GM23338 (cell line): ENCODE measurements around the gene TBC1D9B. TPM values are rescaled to one million over a fixed set of nuclear protein-coding genes. Genes with fewer than 3 reads are reported as not detected.

Experiments used
- ATAC-seq: fragments of 200-7000 bp; cut with Tn5 transposase; 3 replicates; pipeline ENCODE4 v1.9.1; 2020
- DNase-seq: peaks from one replicate; pipeline ENCODE4 v3.0.0-alpha.2; 2015; ENCODE audit warnings: low spot score
- H2AFZ ChIP-seq: fragments of 200-600 bp; sonication (generic); 2 replicates; pipeline ENCODE4 v1.8.0; 2016; ENCODE audit warnings: antibody characterized with exemption, mild to moderate bottlenecking, moderate library complexity
- H3F3A ChIP-seq: fragments of 200-600 bp; sonication (generic); replicated peaks from 2 replicates; pipeline ENCODE4 v1.8.0; 2017; ENCODE audit warnings: antibody characterized with exemption, mixed run types, low read depth
- H3K27ac ChIP-seq: fragments of 200-600 bp; sonication (generic); 2 replicates; pipeline ENCODE4 v1.6.1; 2016; ENCODE audit warnings: low read depth
- H3K27me3 ChIP-seq: fragments of 200-600 bp; sonication (generic); 2 replicates; pipeline ENCODE4 v1.8.0; 2016; ENCODE audit warnings: mild to moderate bottlenecking, mixed run types, moderate library complexity; ENCODE audit not compliant: insufficient read depth
- H3K36me3 ChIP-seq: fragments of 200-600 bp; sonication (generic); 2 replicates; pipeline ENCODE4 v1.8.0; 2016; ENCODE audit warnings: mild to moderate bottlenecking; ENCODE audit not compliant: insufficient read depth
- H3K4me1 ChIP-seq: fragments of 200-600 bp; sonication (generic); 2 replicates; pipeline ENCODE4 v1.8.0; 2016; ENCODE audit warnings: mild to moderate bottlenecking, moderate library complexity; ENCODE audit not compliant: insufficient read depth
- H3K4me2 ChIP-seq: fragments of 200-600 bp; sonication (generic); 2 replicates; pipeline ENCODE4 v1.7.1; 2017; ENCODE audit warnings: mixed run types
- H3K4me3 ChIP-seq: fragments of 200-600 bp; sonication (generic); 2 replicates; pipeline ENCODE4 v1.6.1; 2016; ENCODE audit warnings: mixed run types
- H3K79me2 ChIP-seq: fragments of 200-600 bp; sonication (generic); replicated peaks from 2 replicates; pipeline ENCODE4 v1.8.0; 2017; ENCODE audit warnings: mild to moderate bottlenecking; ENCODE audit not compliant: insufficient read depth
- H3K9me2 ChIP-seq: fragments of 200-600 bp; sonication (generic); 2 replicates; pipeline ENCODE4 v1.8.0; 2017; ENCODE audit not compliant: insufficient read depth
- H4K20me1 ChIP-seq: fragments of 200-600 bp; sonication (generic); replicated peaks from 2 replicates; pipeline ENCODE4 v1.8.0; 2017; ENCODE audit warnings: mild to moderate bottlenecking; ENCODE audit not compliant: insufficient read depth
- H3K27ac Mint-ChIP-seq: 2 replicates; pipeline ENCODE4 v1.8.0; 2020; ENCODE audit warnings: inconsistent platforms, mild to moderate bottlenecking, moderate library complexity, mixed read lengths
- H3K27me3 Mint-ChIP-seq: 3 replicates; pipeline ENCODE4 v1.8.0; 2022; ENCODE audit warnings: low read depth, mild to moderate bottlenecking, moderate library complexity, mixed read lengths, inconsistent platforms; ENCODE audit not compliant: insufficient read depth, poor library complexity
- H3K36me3 Mint-ChIP-seq: 3 replicates; pipeline ENCODE4 v1.8.0; 2021; ENCODE audit warnings: low read depth, mild to moderate bottlenecking, inconsistent platforms, moderate library complexity, mixed read lengths
- H3K4me1 Mint-ChIP-seq: 3 replicates; pipeline ENCODE4 v1.8.0; 2020; ENCODE audit warnings: mild to moderate bottlenecking, inconsistent platforms, mixed read lengths
- H3K4me3 Mint-ChIP-seq: 3 replicates; pipeline ENCODE4 v1.8.0; 2021; ENCODE audit warnings: moderate library complexity, mild to moderate bottlenecking, inconsistent platforms, mixed read lengths
- H3K9me3 Mint-ChIP-seq: 3 replicates; pipeline ENCODE4 v1.8.0; 2020; ENCODE audit warnings: moderate library complexity, mild to moderate bottlenecking, inconsistent platforms, mixed read lengths
- CTCF ChIP-seq, 2 experiments: fragments of 200-600 bp in 1 of 2; sonication (generic) in 1 of 2; conservative IDR thresholded peaks; 2 replicates each; pipeline versions ENCODE4 v1.5.1 to v1.6.1; 2016 to 2017; ENCODE audit warnings: antibody characterized with exemption in 2 of 2, low read depth in 2 of 2, mild to moderate bottlenecking in 2 of 2, moderate library complexity in 1 of 2
- ETS1 ChIP-seq: IDR thresholded peaks from 2 replicates; pipeline ENCODE4 v1.6.1; 2016; ENCODE audit warnings: antibody characterized with exemption
- EZH2 ChIP-seq: fragments of 200-600 bp; sonication (generic); IDR thresholded peaks from one replicate; pipeline ENCODE4 v1.8.0; 2017; ENCODE audit warnings: antibody characterized with exemption, mild to moderate bottlenecking, low read depth; ENCODE audit not compliant: unreplicated experiment
- EZH2phosphoT487 ChIP-seq: fragments of 200-600 bp; sonication (generic); IDR thresholded peaks from one replicate; pipeline ENCODE4 v1.8.1; 2018; ENCODE audit warnings: antibody characterized with exemption; ENCODE audit not compliant: unreplicated experiment
- JUNB ChIP-seq: IDR thresholded peaks from one replicate; pipeline ENCODE4 v1.6.1; 2016; ENCODE audit warnings: antibody characterized with exemption; ENCODE audit not compliant: unreplicated experiment
- NANOG ChIP-seq: IDR thresholded peaks from 2 replicates; pipeline ENCODE4 v1.6.1; 2016; ENCODE audit warnings: antibody characterized with exemption, borderline replicate concordance
- POLR2AphosphoS5 ChIP-seq: IDR thresholded peaks from 2 replicates; pipeline ENCODE4 v1.6.1; 2016; ENCODE audit warnings: antibody characterized with exemption, low read depth
- REST ChIP-seq: IDR thresholded peaks from one replicate; pipeline ENCODE4 v1.6.1; 2018; ENCODE audit warnings: antibody characterized with exemption; ENCODE audit not compliant: unreplicated experiment
- STAT1 ChIP-seq: IDR thresholded peaks from one replicate; pipeline ENCODE4 v1.6.1; 2016; ENCODE audit warnings: antibody characterized with exemption; ENCODE audit not compliant: unreplicated experiment
- ZNF114 ChIP-seq: fragments of 250-450 bp; sonication (Bioruptor Pico); IDR thresholded peaks from 2 replicates; pipeline ENCODE4 v1.5.0; 2020; ENCODE audit warnings: mild to moderate bottlenecking, moderate library complexity
- ZNF331 ChIP-seq: fragments of 250-450 bp; sonication (Bioruptor Pico); IDR thresholded peaks from 2 replicates; pipeline ENCODE4 v1.5.0; 2020; ENCODE audit warnings: low read depth, mild to moderate bottlenecking, moderate library complexity
- polyA plus RNA-seq: library from polyadenylated mRNA; unstranded; fragments of >200 nt; fragmentation: Nextera tagmentation; extraction: Ambion mirVana; gene quantifications from 2 replicates; pipeline ENCODE4 v1.2.1, GENCODE V29; 2016
- total RNA-seq: library from RNA; depleted of rRNA; stranded (reverse); fragments of >200 nt; shearing (Covaris generic); gene quantifications from 2 replicates; pipeline ENCODE4 v1.2.3, GENCODE V29; 2014

The TBC1D9B gene
- total and polyA plus RNA-seq, 2 experiments from 2014 or later: 19.0 to 38.0 TPM

DNA sequence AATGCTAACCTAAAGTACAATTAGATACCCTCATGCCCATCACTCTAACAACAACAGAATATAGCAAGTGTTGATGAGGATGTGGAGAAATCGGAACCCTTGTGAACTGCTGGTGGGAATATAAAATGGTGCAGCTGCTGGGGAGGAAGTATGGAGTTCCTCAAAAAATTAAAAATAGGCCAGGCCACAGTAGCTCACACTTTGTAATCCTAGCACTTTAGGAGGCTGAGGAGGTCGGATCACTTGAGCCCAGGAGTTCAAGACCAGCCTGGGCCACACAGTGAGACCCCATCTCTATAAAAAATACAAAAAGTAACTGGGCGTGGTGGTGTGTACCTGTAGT lies 31.1 kb downstream of the TBC1D9B start (continued):
- TF ChIP-seq JUNB: no peak
- TF ChIP-seq NANOG: no peak
- TF ChIP-seq ZNF331 (CRISPR knock-in tag): no peak
- TF ChIP-seq REST: no peak

DNA sequence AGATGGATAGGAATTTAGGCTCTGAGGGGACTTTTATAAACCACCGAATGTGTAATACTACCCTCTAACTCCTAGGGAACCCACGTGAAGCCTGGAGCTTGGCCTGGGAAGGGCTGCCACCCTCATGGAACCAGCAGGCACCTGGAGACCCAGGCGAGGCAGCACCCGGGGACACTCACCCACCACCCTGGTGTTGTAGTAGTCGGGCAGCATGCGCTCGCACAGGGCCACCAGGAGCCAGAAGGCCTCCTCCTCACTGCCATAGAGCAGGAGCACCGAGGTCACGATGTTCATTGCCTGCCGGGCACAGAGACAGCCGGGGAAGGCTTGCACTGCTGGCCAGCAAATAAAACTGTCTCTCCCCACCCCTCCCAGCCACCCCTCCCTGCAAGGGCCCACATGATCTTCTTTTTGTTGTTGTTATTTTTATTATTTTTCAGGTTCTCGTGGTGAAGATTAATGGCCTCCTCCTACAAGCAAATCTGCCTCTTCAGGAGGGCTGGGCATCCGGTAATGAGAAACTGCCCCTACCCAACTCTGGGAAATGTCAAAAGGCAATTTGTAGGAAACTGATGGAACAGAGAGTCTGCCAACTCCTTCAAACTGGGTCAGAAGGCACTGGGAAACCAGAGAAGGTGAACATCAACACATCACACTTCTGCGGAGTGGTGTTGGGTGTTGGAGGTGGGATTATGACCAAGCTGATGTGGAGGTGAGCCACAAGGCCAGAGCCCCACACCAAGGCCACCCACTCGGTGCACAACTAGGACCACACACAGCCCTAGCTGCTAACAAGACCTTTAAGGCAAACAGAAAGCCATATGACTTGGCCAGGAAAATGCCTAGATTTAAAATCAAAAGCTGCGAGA lies 31.7 kb downstream of the TBC1D9B start:
- Histone ChIP-seq H4K20me1 (no peaks in the 10 kb centered on the region), H3K79me2 (no peaks in the 10 kb centered on the region), H3K4me3 (no peak overlapping the region), H3K4me1 (no peaks in the 10 kb centered on the region), H3F3A (peaks cover 5% of the 10 kb centered on the region; the same call in 1 of the 2 replicates), H3K36me3 (no peaks in the 10 kb centered on the region), H3K9me2 (no peaks in the 10 kb centered on the region), H2AFZ (no peak overlapping the region), H3K27me3 (no peaks in the 10 kb centered on the region), H3K4me2 (no peak overlapping the region), H3K27ac (no peak overlapping the region)
- no peaks in the 10 kb centered on the region for H3K4me1 Mint-ChIP-seq
- H3K27ac Mint-ChIP-seq: no peak overlapping the region
- DNase-seq: no peak
- H3K27me3 Mint-ChIP-seq: peaks cover 4% of the 10 kb centered on the region
- H3K4me3 Mint-ChIP-seq: no peak overlapping the region
- no peak for ATAC-seq
- peaks cover 20% of the 10 kb centered on the region for H3K36me3 Mint-ChIP-seq
- no peaks in the 10 kb centered on the region for H3K9me3 Mint-ChIP-seq
- TF ChIP-seq STAT1: no peak
- TF ChIP-seq ZNF114 (CRISPR knock-in tag): no peak
- TF ChIP-seq ETS1: no peak
- TF ChIP-seq CTCF (conservative IDR thresholded peaks at IDR 0.05; ENCODE audit: low read depth in 2 of 2): no peak
- no peak for TF ChIP-seq EZH2phosphoT487
- no peak for TF ChIP-seq NANOG
- TF ChIP-seq REST: no peak
- TF ChIP-seq ZNF331 (CRISPR knock-in tag): no peak
- TF ChIP-seq EZH2: no peak
- no peak for TF ChIP-seq POLR2AphosphoS5
